Heart left ventricle (tissue), 16 donors: ENCODE results near the gene TCF7. TPM values are rescaled to one million over a fixed set of nuclear protein-coding genes. Genes with fewer than 3 reads are reported as not detected.

Experiments used
- ATAC-seq, 4 donors: fragments of 200-7000 bp; cut with Tn5 transposase; one replicate each; pipeline ENCODE4 v1.9.1; 2020 to 2022; ENCODE audit warnings: moderate library complexity in 4 of 4, mild to moderate bottlenecking in 3 of 4, moderate number of reproducible peaks in 1 of 4
- DNase-seq, 5 donors: peaks; one replicate each; pipeline ENCODE4 v3.0.0-alpha.2; 2020
- H3K27ac ChIP-seq, 12 donors: fragments of 200-600 bp; sonication (generic) in 4 of 12; one replicate each; pipeline versions ENCODE4 v1.5.0 to v1.8.0; 2016 to 2022; ENCODE audit warnings: mild to moderate bottlenecking in 2 of 12
- H3K27me3 ChIP-seq, 9 donors: fragments of 200-600 bp; sonication (generic) in 2 of 9; one replicate each; pipeline versions ENCODE4 v1.5.1 to v1.8.0; 2016 to 2022; ENCODE audit warnings: mild to moderate bottlenecking in 3 of 9
- H3K36me3 ChIP-seq, 9 donors: fragments of 200-600 bp; sonication (generic) in 2 of 9; one replicate each; pipeline versions ENCODE4 v1.5.0 to v1.8.0; 2018 to 2022; ENCODE audit warnings: mild to moderate bottlenecking in 2 of 9
- H3K4me1 ChIP-seq, 12 donors: fragments of 200-600 bp; sonication (generic) in 4 of 12; one replicate each; pipeline versions ENCODE4 v1.5.0 to v1.8.0; 2016 to 2022; ENCODE audit warnings: mild to moderate bottlenecking in 3 of 12
- H3K4me3 ChIP-seq, 12 donors: fragments of 200-600 bp; sonication (generic) in 4 of 12; one replicate each; pipeline versions ENCODE4 v1.5.0 to v1.8.0; 2017 to 2022; ENCODE audit warnings: mild to moderate bottlenecking in 9 of 12, moderate library complexity in 4 of 12
- H3K9me3 ChIP-seq, 12 donors: fragments of 200-600 bp; sonication (generic) in 4 of 12; one replicate each; pipeline versions ENCODE4 v1.5.0 to v1.8.0; 2016 to 2022; ENCODE audit warnings: mild to moderate bottlenecking in 1 of 12
- POLR2A ChIP-seq, 2 donors: fragments of 450-650 bp; IDR thresholded peaks; one replicate each; pipeline ENCODE4 v1.6.1; 2017; ENCODE audit warnings: antibody characterized with exemption in 2 of 2, mild to moderate bottlenecking in 2 of 2, moderate library complexity in 2 of 2
- WGBS, 4 donors: extraction: QIAGEN DNeasy Blood & Tissue Kit in 2 of 4; methylation state at CpG; one replicate each; pipeline versions ENCODE4 v1.1.5 to v1.1.7; 2013 to 2018; 5-methylcytosine and 5-hydroxymethylcytosine counted together
- intact Hi-C, 10 donors: fragments of 100-400 bp; cut with DNase I; formaldehyde crosslinking; loops; one replicate each; pipeline versions ENCODE4 v1.11.1 to v1.14.2; 2022
- long read RNA-seq, 3 donors: library from polyadenylated mRNA; unstranded; transcript quantifications; one replicate each; pipeline ENCODE4 v2.0.0, GENCODE V29; 2020 to 2021
- polyA plus RNA-seq, 2 donors: library from polyadenylated mRNA; stranded (reverse); fragments of 200-250 nt; gene quantifications; one replicate each; pipeline ENCODE4 v1.2.3, GENCODE V29; 2013
- total RNA-seq, 9 donors: library from RNA; depleted of rRNA in 2 of 9; stranded (reverse); fragments of >200 nt in 2 of 9; fragmentation: NEBNext Ultra II Directional in 3 of 9; extraction: Animal tissue kit (Norgen Biotek cat#: 25700) in 3 of 9; gene quantifications; one replicate each; pipeline versions ENCODE4 v1.1.0 to v1.2.4, GENCODE V29; 2016 to 2023
- TF ChIP-seq, protein P1 (sequence below), 12 donors: fragments of 200-600 bp; sonication (generic) in 4 of 12; IDR thresholded peaks; one replicate each; pipeline versions ENCODE4 v1.5.0 to v1.8.0; 2018 to 2022; ENCODE audit warnings: antibody characterized with exemption in 12 of 12, mild to moderate bottlenecking in 5 of 12
- donor health status: ischemic (EF 13 %, LVEDD 7.1; RV severe dilation, severe dysfunction).
- donor health status: healthy with polysubstance abuse.
- donor health status: DM: no; HTN: yes; CAD: no.
- donor health status: DM: no; HTN: no; CAD: no.
- donor health status: ischemic (EF 25% LVEDD 6.9; RV normal size, moderate dysfunction).
- donor health status: ischemic (EF 25% LVEDD 5.7; RV mildly dilated, moderate dysfunction).
- donor health status: healthy.
- donor health status: DM: yes; HTN: yes; CAD: no.
- donor health status: ischemic (EF 35%, LVEDD 5.7; RV mildly dilated, moderate dysfunction).
- donor health status: nonischemic (EF 11% LVEDD 7.7; RV severe dilation, severe dysfunction).
- donor health status: DM: yes; HTN: yes; CAD: no.
- donor health status: PGD.
- donor health status: ischemic (EF 29% LVEDD 5.4; RV normal size, mild dysfunction).
- donor health status: nonischemic (EF 23%, LVEDD 6.1; RV moderate dilation, normal function).

The TCF7 gene
- total RNA-seq (1 to 10 TPM in 8 of 9 donors, under 1 TPM in 1; 0.79 to 5.2 (median 2.6) TPM), polyA plus RNA-seq (1 to 10 TPM; 1.6 to 1.9 TPM)
- long read RNA-seq, donor 1, partial matches to known transcripts = 0 of 6 reads
- long read RNA-seq, donor 1, other reads (novel, unspliced or antisense) = 6 of 6 reads
- long read RNA-seq, donor 2, partial matches to known transcripts = 1 of 2 reads
- long read RNA-seq, donor 2, other reads (novel, unspliced or antisense) = 1 of 2 reads
- long read RNA-seq, donor 3, partial matches to known transcripts = 0 of 5 reads
- long read RNA-seq, donor 3, other reads (novel, unspliced or antisense) = 5 of 5 reads

GRCh38 chr5:134113902-134114875 is at the start of gene TCF7:
Gene TCF7, plus strand, starts transcription at chr5:134114681. Its CDS starts 226 bp downstream, at chr5:134114907.
- H3K4me1 ChIP-seq = peaks cover 0 to 29% (median 13%) of the 10 kb centered on the region in 12 donors
- H3K9me3 ChIP-seq = no peaks in the 10 kb centered on the region
- no peaks in the 10 kb centered on the region for H3K36me3 ChIP-seq
- peak within 1 kb of the TSS in 3 of 12 donors; percentile 29 to 60 (median 51) for H3K27ac ChIP-seq
- peaks cover 0 to 28% (median 18%) of the 10 kb centered on the region in 9 donors for H3K27me3 ChIP-seq
- DNase-seq = peak; percentile 68 to 87 (median 72)
- ATAC-seq = peak; percentile 93 to 97 (median 95)
- peak in 1 of 2 donors; percentile 46 for TF ChIP-seq POLR2A (IDR thresholded peaks at IDR 0.05)
- TF ChIP-seq, protein P1, sequence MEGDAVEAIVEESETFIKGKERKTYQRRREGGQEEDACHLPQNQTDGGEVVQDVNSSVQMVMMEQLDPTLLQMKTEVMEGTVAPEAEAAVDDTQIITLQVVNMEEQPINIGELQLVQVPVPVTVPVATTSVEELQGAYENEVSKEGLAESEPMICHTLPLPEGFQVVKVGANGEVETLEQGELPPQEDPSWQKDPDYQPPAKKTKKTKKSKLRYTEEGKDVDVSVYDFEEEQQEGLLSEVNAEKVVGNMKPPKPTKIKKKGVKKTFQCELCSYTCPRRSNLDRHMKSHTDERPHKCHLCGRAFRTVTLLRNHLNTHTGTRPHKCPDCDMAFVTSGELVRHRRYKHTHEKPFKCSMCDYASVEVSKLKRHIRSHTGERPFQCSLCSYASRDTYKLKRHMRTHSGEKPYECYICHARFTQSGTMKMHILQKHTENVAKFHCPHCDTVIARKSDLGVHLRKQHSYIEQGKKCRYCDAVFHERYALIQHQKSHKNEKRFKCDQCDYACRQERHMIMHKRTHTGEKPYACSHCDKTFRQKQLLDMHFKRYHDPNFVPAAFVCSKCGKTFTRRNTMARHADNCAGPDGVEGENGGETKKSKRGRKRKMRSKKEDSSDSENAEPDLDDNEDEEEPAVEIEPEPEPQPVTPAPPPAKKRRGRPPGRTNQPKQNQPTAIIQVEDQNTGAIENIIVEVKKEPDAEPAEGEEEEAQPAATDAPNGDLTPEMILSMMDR (IDR thresholded peaks at IDR 0.05) = no peak
- WGBS, 4 donors = 1 to 5% (median 2%) methylated on average over 32 to 90 of the region's 90 CpGs
- intact Hi-C loops = no loop called here
- peak within 1 kb of the TSS; percentile 49 to 68 (median 59) for H3K4me3 ChIP-seq

- no peaks in the 10 kb centered on the region for H3K36me3 ChIP-seq
- H3K9me3 ChIP-seq = no peaks in the 10 kb centered on the region
- ATAC-seq (no peak), DNase-seq (no peak)
- H3K27me3 ChIP-seq = peaks cover 0 to 22% (median 0%) of the 10 kb centered on the region in 9 donors
- H3K4me1 ChIP-seq = peaks cover 0 to 10% (median 7%) of the 10 kb centered on the region in 12 donors
- H3K4me3 ChIP-seq = no peak overlapping the region
- no peak overlapping the region for H3K27ac ChIP-seq
- 79 to 88% (median 81%) methylated on average over 6 of the region's 6 CpGs for WGBS, 4 donors
- TF ChIP-seq POLR2A (IDR thresholded peaks at IDR 0.05) = no peak
- TF ChIP-seq, protein P1 (IDR thresholded peaks at IDR 0.05) = no peak
- intact Hi-C loops = no loop called here
These were observed 44.9 kb upstream of the TCF7 start for GRCh38 chr5:134069553-134069952.

DNA sequence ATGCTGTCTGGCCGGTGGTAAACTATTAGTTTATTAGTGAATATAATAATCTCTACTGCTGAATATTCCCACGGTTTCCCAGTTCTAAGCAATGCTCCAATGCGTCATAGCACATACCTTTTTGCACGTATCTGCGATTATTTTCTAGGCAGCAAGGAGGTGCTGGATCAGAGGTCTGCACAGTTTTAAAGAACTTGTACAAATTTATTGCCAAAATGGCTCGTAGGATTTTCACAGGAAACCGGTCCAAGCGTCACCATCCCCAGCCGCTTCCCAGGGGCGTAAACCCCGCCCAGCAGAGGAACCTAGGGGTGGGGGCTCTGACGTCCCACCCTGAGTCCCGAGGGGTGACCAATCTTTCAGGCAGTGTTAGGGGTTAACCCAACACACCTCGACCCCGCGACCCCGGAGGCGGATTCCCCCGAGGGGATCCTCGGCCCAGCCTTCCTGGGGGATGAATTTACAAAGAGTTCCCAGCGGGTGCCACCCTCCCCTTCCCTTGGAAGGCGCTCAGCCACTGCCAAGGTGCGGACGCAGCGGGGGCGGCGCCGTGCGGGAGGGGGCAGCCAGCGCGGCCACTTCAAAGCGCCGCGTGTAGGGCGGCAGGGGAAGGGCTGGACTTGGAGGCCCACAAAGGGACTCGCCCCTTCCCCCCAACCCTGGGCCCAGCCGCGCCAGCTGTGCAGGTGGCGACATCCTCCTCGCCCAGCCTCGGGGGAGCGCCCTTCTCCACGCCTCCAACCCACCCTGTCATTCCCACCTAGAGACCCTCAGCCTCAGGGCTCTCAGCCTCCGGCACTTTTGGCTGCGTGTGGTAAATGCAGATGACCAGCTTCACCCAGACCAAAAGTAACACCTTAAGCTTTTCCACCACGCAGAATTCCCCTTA is 43.5 kb upstream of the TCF7 start:
- H3K27me3 ChIP-seq = peaks cover 0 to 22% (median 0%) of the 10 kb centered on the region in 9 donors
- H3K36me3 ChIP-seq = no peaks in the 10 kb centered on the region
- no peaks in the 10 kb centered on the region for H3K9me3 ChIP-seq
- peaks cover 0 to 10% (median 7%) of the 10 kb centered on the region in 12 donors for H3K4me1 ChIP-seq
- TF ChIP-seq, protein P1 (IDR thresholded peaks at IDR 0.05) = no peak
- no peak for TF ChIP-seq POLR2A (IDR thresholded peaks at IDR 0.05)
- ATAC-seq (peak in 3 of 4 donors; percentile 42 to 56 (median 52)), DNase-seq (no peak)
- intact Hi-C loops = no loop called here
- WGBS, 4 donors = 11 to 16% (median 13%) methylated on average over 34 to 46 of the region's 46 CpGs
- peak overlapping the region; percentile 15 to 52 (median 43) for H3K4me3 ChIP-seq
- H3K27ac ChIP-seq = no peak overlapping the region
